ENCODE results near the gene SEMA6B. TPM values are rescaled to one million over a fixed set of nuclear protein-coding genes. Genes with fewer than 3 reads are reported as not detected.

SEMA6B gene
- total and polyA plus RNA-seq, 7 experiments from 2014 or later, result 0.22 to 2.4 (median 2.1) TPM; not detected in 2

DNA sequence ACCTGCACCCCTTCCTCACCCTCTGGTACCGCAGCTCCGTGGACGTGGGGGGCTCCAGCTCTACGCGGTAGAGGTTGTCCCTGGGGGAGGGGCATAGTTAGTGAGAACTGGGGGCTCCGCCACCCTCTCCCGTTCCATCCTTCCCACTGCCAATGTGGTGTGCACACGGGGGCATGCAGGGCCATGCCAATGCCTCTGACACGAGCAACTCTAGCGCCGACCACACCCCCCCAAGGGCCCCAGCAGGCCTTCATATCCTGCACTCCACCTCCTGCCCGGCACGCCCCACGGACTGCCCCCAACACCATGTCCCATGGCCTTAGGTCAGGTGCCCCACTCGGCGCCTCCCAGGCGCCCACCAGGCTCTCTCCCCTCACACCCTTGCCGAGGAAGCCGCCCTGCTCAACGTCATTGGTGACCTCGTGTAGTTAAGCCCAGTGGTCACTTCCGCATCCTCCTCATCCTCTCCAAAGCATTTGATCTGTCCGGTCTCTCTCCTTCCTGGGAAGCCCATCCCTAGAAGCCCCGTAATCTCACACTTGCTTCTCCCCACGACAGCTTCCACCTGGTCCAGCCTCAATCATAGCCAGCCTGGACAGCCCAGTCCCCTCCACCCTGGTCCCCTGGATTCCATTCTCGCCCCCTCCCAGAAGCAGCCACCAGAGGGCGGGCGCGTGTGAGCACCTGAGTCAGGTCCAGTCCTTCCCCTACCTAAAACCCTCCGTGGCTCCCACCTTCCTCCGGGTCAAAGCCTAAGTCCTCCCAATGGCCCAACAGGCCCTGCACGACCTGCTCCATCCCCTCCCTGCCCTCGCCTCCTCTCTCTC lies 2.1 kb downstream of the SEMA6B start:
- DNase-seq, result no peak
- no peaks in the 10 kb centered on the region for H3K4me1 ChIP-seq (ENCODE audit: control insufficient read depth in 2 of 2, insufficient read depth in 2 of 2, low read length in 2 of 2)
- no peaks in the 10 kb centered on the region for H3K9me3 ChIP-seq (ENCODE audit: control insufficient read depth in 2 of 3, low read length in 3 of 3)
- Mint-ChIP-seq H3K4me1 (peaks cover 0 to 13% (median 0%) of the 10 kb centered on the region in 7 donors), H3K4me3 (no peak overlapping the region), H3K27ac (no peak overlapping the region), H3K9me3 (peaks cover 0 to 6% (median 0%) of the 10 kb centered on the region in 11 donors), H3K27me3 (peaks cover 0 to 19% (median 5%) of the 10 kb centered on the region in 5 donors), H3K36me3 (no peaks in the 10 kb centered on the region)
- no peak for ATAC-seq
- ChIA-PET POLR2A (no interaction called here), CTCF (interaction anchor here (1.4 to 2.0 kb wide), 2 partner anchors 13 to 79 kb away, joined by 3 to 9 read pairs; no protein-coding TSS in a partner anchor)
- H3K27me3 ChIP-seq (ENCODE audit: control insufficient read depth in 2 of 2, insufficient read depth in 2 of 2, low read length in 2 of 2), result no peaks in the 10 kb centered on the region
- H3K36me3 ChIP-seq (ENCODE audit: control insufficient read depth in 2 of 3, insufficient read depth in 3 of 3, low read length in 3 of 3), result no peaks in the 10 kb centered on the region
- no peak overlapping the region for H3K4me3 ChIP-seq (ENCODE audit: low read length)
- no peak overlapping the region for H3K27ac ChIP-seq (ENCODE audit: low read depth, low read length)
- intact Hi-C loops (cut with micrococcal nuclease), result no loop called here

DNA sequence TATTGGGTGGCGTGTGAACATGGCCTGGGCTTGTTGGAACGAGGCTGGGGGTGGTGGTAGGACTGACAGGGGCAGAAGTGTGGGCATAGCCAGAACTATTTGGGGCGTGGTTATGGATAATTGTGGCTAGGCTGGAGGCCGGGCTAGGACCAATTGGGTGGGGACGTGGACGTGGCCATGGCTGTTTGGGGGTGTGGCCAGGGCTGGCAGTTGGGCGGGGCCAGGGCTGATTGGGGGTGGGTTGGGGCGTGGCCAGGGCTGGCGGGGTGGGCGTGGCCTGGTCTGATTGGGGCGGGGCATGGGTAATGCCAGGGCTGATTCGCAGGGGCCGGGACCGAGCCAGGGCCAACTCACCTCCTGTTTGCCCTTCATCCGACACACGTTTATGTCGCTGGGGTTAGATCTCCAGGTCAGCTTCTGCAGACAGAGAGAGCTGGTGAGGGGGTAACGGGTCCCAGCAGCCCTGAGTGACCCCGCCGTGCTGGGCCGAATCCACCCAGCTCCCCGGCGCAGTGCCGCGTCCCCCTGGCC lies 2.8 kb downstream of the SEMA6B start:
- H3K27ac ChIP-seq (ENCODE audit: low read depth, low read length), result no peak overlapping the region
- ATAC-seq (peak; percentile 22), DNase-seq (peak in 1 of 9 donors; percentile 35)
- Mint-ChIP-seq H3K9me3 (peaks cover 0 to 6% (median 0%) of the 10 kb centered on the region in 11 donors), H3K4me3 (no peak overlapping the region), H3K27me3 (peaks cover 0 to 24% (median 5%) of the 10 kb centered on the region in 5 donors), H3K36me3 (peaks cover 0 to 4% (median 0%) of the 10 kb centered on the region in 5 donors), H3K4me1 (peaks cover 0 to 9% (median 0%) of the 10 kb centered on the region in 7 donors), H3K27ac (no peak overlapping the region)
- no peaks in the 10 kb centered on the region for H3K27me3 ChIP-seq (ENCODE audit: control insufficient read depth in 2 of 2, insufficient read depth in 2 of 2, low read length in 2 of 2)
- ChIA-PET CTCF (interaction anchor here (1.4 to 2.0 kb wide), 2 partner anchors 14 to 80 kb away, joined by 3 to 9 read pairs; no protein-coding TSS in a partner anchor), POLR2A (no interaction called here)
- intact Hi-C loops (cut with micrococcal nuclease), result no loop called here
- H3K4me1 ChIP-seq (ENCODE audit: control insufficient read depth in 2 of 2, insufficient read depth in 2 of 2, low read length in 2 of 2), result no peaks in the 10 kb centered on the region
- no peaks in the 10 kb centered on the region for H3K9me3 ChIP-seq (ENCODE audit: control insufficient read depth in 2 of 3, low read length in 3 of 3)
- H3K4me3 ChIP-seq (ENCODE audit: low read length), result no peak overlapping the region
- H3K36me3 ChIP-seq (ENCODE audit: control insufficient read depth in 2 of 3, insufficient read depth in 3 of 3, low read length in 3 of 3), result no peaks in the 10 kb centered on the region

DNA sequence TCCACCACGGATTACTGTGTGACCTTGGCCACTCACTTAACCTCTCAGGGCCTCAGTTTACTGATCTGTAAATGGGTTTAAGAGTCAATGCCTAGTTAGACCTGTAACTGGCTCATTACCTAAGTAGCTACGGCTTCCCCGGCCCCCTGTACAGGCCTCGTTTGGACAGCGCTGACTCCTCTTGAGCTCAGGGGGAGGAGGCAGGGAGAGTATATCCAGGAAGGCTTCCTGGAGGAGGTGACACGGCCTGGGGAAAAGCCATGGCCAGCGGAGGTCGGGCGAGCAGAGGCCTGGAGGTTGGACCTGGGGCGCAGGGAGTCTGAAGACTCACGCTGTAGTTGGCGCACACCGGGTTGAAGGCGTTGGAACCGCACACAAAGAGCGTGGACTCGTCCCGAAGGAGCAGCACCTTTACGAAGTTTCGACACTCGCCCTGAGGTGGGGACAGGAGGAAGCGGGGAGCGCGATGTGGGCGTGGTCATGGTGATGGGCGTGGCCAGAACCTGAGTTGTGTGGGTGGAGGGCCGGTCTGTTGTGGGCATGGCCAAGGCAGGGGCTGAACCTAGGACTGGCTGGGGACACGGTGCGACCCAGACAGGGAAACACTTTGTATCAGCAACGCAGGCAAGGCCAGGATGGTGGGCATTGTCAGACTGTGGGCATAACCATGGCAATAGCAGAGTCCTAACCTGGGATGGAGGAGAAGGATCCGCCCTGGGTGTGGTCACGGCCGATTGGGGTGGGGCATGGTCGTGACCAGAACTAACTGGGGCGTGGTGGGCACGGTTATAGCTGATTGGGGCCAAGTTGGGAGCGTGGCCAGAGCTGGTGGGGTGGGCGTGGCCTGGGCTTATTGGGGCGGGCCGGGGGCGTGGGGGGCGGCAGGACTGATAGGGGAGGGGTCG lies 3.6 kb downstream of the SEMA6B start:
- no peaks in the 10 kb centered on the region for H3K4me1 ChIP-seq (ENCODE audit: control insufficient read depth in 2 of 2, insufficient read depth in 2 of 2, low read length in 2 of 2)
- Mint-ChIP-seq H3K27ac (peak overlapping the region in 2 of 9 donors; percentile 25 to 46), H3K4me1 (peaks cover 0 to 10% (median 0%) of the 10 kb centered on the region in 7 donors), H3K9me3 (peaks cover 0 to 6% (median 0%) of the 10 kb centered on the region in 11 donors), H3K36me3 (peaks cover 0 to 4% (median 0%) of the 10 kb centered on the region in 5 donors), H3K27me3 (peaks cover 0 to 25% (median 6%) of the 10 kb centered on the region in 5 donors), H3K4me3 (no peak overlapping the region)
- intact Hi-C loops (cut with micrococcal nuclease), result no loop called here
- no peak overlapping the region for H3K4me3 ChIP-seq (ENCODE audit: low read length)
- H3K27me3 ChIP-seq (ENCODE audit: control insufficient read depth in 2 of 2, insufficient read depth in 2 of 2, low read length in 2 of 2), result no peaks in the 10 kb centered on the region
- ChIA-PET CTCF (interaction anchor here (2.0 kb wide), 1 partner anchor 80 kb away, joined by 9 read pairs; no protein-coding TSS in a partner anchor), POLR2A (no interaction called here)
- H3K27ac ChIP-seq (ENCODE audit: low read depth, low read length), result no peak overlapping the region
- ATAC-seq (no peak), DNase-seq (no peak)
- H3K36me3 ChIP-seq (ENCODE audit: control insufficient read depth in 2 of 3, insufficient read depth in 3 of 3, low read length in 3 of 3), result no peaks in the 10 kb centered on the region
- no peaks in the 10 kb centered on the region for H3K9me3 ChIP-seq (ENCODE audit: control insufficient read depth in 2 of 3, low read length in 3 of 3)

DNA sequence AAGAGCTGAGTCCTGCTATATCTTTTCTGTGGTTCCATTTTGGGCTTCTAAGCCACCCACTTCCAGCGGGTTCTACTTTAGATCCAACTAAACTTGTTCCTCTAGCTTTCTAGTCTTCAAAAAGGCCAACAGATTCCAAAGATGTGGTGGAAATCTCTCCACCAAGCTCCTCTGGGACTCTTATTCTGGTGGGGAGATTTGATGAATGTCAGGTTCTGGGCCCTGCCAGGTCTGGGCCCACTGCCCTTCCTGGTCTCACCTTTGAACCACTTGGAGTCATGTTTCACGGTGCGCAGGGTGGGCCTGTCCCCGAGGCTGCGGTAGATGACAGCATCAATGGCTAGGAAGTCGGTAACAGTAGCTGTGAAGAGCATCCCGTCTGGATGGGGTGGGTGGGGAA lies 4.8 kb downstream of the SEMA6B start:
- DNase-seq (no peak), ATAC-seq (no peak)
- ChIA-PET POLR2A (no interaction called here), CTCF (no interaction called here)
- Mint-ChIP-seq H3K9me3 (peaks cover 0 to 6% (median 0%) of the 10 kb centered on the region in 11 donors), H3K36me3 (peaks cover 0 to 4% (median 0%) of the 10 kb centered on the region in 5 donors), H3K4me3 (no peak overlapping the region), H3K27me3 (peaks cover 0 to 25% (median 6%) of the 10 kb centered on the region in 5 donors), H3K27ac (no peak overlapping the region), H3K4me1 (peaks cover 0 to 10% (median 0%) of the 10 kb centered on the region in 7 donors)
- Histone ChIP-seq H3K27ac (ENCODE audit: low read depth, low read length) (no peak overlapping the region), H3K9me3 (ENCODE audit: control insufficient read depth in 2 of 3, low read length in 3 of 3) (no peaks in the 10 kb centered on the region), H3K4me3 (ENCODE audit: low read length) (no peak overlapping the region), H3K36me3 (ENCODE audit: control insufficient read depth in 2 of 3, insufficient read depth in 3 of 3, low read length in 3 of 3) (no peaks in the 10 kb centered on the region), H3K27me3 (ENCODE audit: control insufficient read depth in 2 of 2, insufficient read depth in 2 of 2, low read length in 2 of 2) (no peaks in the 10 kb centered on the region), H3K4me1 (ENCODE audit: control insufficient read depth in 2 of 2, insufficient read depth in 2 of 2, low read length in 2 of 2) (no peaks in the 10 kb centered on the region)
- intact Hi-C loops (cut with micrococcal nuclease), result no loop called here

DNA sequence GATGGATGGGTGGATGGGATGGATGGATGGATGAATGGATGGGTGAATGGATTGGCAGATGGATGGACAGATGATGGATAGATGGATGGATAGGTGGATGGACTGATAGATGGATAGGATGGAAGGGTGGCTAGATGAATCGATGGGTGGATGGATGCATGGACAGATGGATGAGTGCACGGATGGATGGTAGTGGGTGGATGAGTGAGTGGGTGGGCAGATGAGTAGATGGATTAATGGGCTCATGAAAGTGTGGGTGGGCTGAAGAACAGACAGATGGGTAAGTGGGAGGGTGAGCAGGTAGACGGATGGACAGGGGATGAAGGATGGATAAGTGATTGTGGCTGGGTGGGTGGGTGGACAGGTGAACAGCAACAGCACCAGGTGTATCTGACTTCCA lies 5.7 kb downstream of the SEMA6B start:
- CTCF ChIA-PET, result no interaction called here
- H3K4me1 ChIP-seq (ENCODE audit: control insufficient read depth in 2 of 2, insufficient read depth in 2 of 2, low read length in 2 of 2), result no peaks in the 10 kb centered on the region
- intact Hi-C loops (cut with micrococcal nuclease), result no loop called here
- H3K36me3 ChIP-seq (ENCODE audit: control insufficient read depth in 2 of 3, insufficient read depth in 3 of 3, low read length in 3 of 3), result no peaks in the 10 kb centered on the region
- H3K36me3 Mint-ChIP-seq, result peaks cover 0 to 4% (median 0%) of the 10 kb centered on the region in 5 donors
- peaks cover 0 to 10% (median 0%) of the 10 kb centered on the region in 7 donors for H3K4me1 Mint-ChIP-seq
- no peak overlapping the region for H3K4me3 Mint-ChIP-seq
- H3K27me3 ChIP-seq (ENCODE audit: control insufficient read depth in 2 of 2, insufficient read depth in 2 of 2, low read length in 2 of 2), result no peaks in the 10 kb centered on the region
- H3K9me3 ChIP-seq (ENCODE audit: control insufficient read depth in 2 of 3, low read length in 3 of 3), result no peaks in the 10 kb centered on the region
- H3K27ac Mint-ChIP-seq, result peak overlapping the region in 1 of 9 donors; percentile 73
- DNase-seq (no peak), ATAC-seq (no peak)
- no peak overlapping the region for H3K27ac ChIP-seq (ENCODE audit: low read depth, low read length)
- peaks cover 0 to 6% (median 0%) of the 10 kb centered on the region in 11 donors for H3K9me3 Mint-ChIP-seq
- POLR2A ChIA-PET, result no interaction called here
- H3K27me3 Mint-ChIP-seq, result peaks cover 0 to 26% (median 6%) of the 10 kb centered on the region in 5 donors
- no peak overlapping the region for H3K4me3 ChIP-seq (ENCODE audit: low read length)

DNA sequence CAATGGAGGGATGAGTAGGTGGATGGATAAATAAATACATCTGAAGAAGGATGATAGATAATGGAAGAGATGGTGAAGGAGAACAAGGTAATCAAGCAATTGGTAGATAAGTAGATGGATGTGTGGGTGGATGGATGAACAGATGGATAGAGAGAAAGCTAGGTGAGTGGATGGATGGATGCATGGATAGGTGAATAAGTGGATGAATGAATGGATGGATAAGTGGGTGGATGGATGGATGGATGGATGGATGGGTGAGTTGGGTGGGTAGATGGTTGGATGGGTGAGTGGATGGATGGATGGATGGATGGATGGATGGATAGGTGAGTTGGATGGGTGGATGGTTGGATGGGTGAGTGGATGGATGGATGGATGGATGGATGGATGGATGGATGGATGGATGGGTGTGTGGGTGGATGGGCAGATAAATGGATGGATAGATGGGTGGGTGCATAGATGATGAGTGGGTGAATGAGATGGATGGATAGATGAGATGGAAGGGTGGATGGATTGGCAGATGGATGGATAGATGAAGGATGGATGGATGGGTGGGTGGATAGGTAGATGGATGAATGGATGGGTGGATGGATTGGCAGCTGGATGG lies 6.3 kb downstream of the SEMA6B start:
- H3K36me3 ChIP-seq (ENCODE audit: control insufficient read depth in 2 of 3, insufficient read depth in 3 of 3, low read length in 3 of 3), result no peaks in the 10 kb centered on the region
- H3K27me3 ChIP-seq (ENCODE audit: control insufficient read depth in 2 of 2, insufficient read depth in 2 of 2, low read length in 2 of 2), result no peaks in the 10 kb centered on the region
- POLR2A ChIA-PET, result no interaction called here
- no peak overlapping the region for H3K4me3 ChIP-seq (ENCODE audit: low read length)
- peaks cover 0 to 6% (median 0%) of the 10 kb centered on the region in 11 donors for H3K9me3 Mint-ChIP-seq
- no peak overlapping the region for H3K27ac Mint-ChIP-seq
- H3K4me1 ChIP-seq (ENCODE audit: control insufficient read depth in 2 of 2, insufficient read depth in 2 of 2, low read length in 2 of 2), result no peaks in the 10 kb centered on the region
- H3K27me3 Mint-ChIP-seq, result peaks cover 0 to 26% (median 6%) of the 10 kb centered on the region in 5 donors
- no peak overlapping the region for H3K4me3 Mint-ChIP-seq
- ATAC-seq (no peak), DNase-seq (no peak)
- no peaks in the 10 kb centered on the region for H3K9me3 ChIP-seq (ENCODE audit: control insufficient read depth in 2 of 3, low read length in 3 of 3)
- H3K36me3 Mint-ChIP-seq, result peaks cover 0 to 4% (median 0%) of the 10 kb centered on the region in 5 donors
- peaks cover 0 to 10% (median 0%) of the 10 kb centered on the region in 7 donors for H3K4me1 Mint-ChIP-seq
- intact Hi-C loops (cut with micrococcal nuclease), result no loop called here
- no peak overlapping the region for H3K27ac ChIP-seq (ENCODE audit: low read depth, low read length)
- CTCF ChIA-PET, result no interaction called here

Data from naive thymus-derived CD4-positive, alpha-beta T cell (primary cell).